Forelimb muscle (tissue), 1 donor: ENCODE results near the gene DLD. TPM values are rescaled to one million over a fixed set of nuclear protein-coding genes. Genes with fewer than 3 reads are reported as not detected.
"Not testable (repeated sequence)": the region's sequence is repeated elsewhere in the genome, so short reads cannot be mapped to it uniquely, and the experiment has no call there.

Experiments
- DNase-seq: peaks from one replicate; pipeline ENCODE4 v3.0.0-alpha.2; 2013; ENCODE audit warnings: low read depth
- polyA plus RNA-seq: library from polyadenylated mRNA; unstranded; fragments of 120-200 nt; gene quantifications from one replicate; pipeline ENCODE4 v1.2.1, GENCODE V29; 2013; ENCODE audit not compliant: insufficient read length

DLD gene
- polyA plus RNA-seq, 1 donor, result 87.0 TPM

GRCh38 chr7:107874605-107875446 lies 16.2 kb upstream of the DLD start:
- DNase-seq, result no peak

GRCh38 chr7:107876916-107877315 lies 14.1 kb upstream of the DLD start:
- DNase-seq, result no peak

GRCh38 chr7:107877731-107878382 lies 13.1 kb upstream of the DLD start:
- no peak for DNase-seq

DNA sequence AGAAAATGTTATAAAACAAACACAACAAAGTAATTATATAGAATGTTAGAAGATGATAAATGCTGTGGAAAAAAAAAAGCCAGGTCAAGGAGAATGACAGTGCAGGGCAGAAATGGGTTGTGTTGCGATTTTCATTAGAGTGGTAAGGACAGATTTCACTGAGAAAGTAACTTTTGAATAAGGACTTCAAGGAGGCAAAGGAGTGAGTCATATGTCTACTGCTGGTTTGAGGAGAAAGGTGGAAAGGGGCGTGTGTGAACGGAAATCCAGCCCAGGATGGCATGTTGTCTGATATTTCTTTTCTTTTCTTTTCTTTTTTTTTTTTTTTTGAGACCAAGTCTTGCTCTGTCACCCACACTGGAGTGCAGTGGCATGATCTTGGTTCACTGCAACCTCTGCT lies 12.3 kb upstream of the DLD start:
- no peak for DNase-seq

DNA sequence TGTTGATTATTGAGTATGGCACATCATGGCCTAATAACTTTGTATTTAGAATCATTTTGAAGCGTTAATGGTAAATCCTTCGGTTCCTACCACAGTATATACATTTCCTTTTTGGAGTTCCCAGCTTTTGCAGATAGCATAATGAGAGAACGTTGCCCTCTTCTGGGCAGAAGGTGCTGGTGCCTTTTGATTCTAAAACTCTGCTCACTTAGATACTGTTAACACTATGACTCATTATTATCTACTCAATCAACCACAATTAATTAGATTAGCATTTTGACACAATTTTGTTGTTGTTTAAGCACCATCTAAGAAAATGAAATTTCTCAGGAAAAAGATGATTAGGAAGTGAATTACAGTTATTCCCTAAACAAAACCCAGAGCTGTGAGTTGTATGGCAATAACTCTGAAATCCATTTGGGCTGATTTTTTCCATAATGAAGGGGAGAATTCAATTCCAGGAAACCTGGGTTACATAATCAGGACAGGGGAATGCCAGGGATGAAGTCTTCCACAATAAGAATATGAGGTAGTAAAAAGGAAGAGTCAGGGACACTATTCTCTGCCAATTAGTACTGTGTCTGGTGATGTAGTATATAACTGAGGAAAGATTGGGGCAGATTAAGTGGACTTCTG lies 11.5 kb upstream of the DLD start:
- DNase-seq, result no peak

GRCh38 chr7:107882766-107883165 lies 8.2 kb upstream of the DLD start:
- no peak for DNase-seq

- no peak for DNase-seq
Observed at GRCh38 chr7:107884066-107884818, 6.7 kb upstream of the DLD start.

GRCh38 chr7:107887827-107888226 lies 3.2 kb upstream of the DLD start:
- not testable (repeated sequence) for DNase-seq

DNA sequence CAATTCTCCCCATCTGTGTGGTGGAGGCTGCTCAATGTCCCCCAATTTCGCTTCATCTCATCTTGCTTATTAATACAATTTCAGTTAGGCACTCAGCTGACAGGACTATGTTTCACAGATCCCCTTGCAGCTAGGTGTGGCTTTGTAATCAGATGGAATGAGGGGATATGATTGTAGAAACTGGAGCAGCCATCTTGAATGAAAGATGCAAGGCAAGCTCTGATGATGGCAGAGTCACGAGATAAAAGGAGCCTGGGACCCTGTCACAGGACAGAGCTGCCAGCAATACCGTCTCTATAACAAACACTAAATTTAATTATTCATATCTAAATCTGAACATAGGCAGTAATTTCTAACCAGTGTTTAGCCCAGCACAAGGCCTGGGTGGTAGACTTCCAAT lies 991 bp upstream of the DLD start:
- DNase-seq, result no peak

- no peak for DNase-seq
Observed at GRCh38 chr7:107890493-107890961, 456 bp upstream of the DLD start.

DNA sequence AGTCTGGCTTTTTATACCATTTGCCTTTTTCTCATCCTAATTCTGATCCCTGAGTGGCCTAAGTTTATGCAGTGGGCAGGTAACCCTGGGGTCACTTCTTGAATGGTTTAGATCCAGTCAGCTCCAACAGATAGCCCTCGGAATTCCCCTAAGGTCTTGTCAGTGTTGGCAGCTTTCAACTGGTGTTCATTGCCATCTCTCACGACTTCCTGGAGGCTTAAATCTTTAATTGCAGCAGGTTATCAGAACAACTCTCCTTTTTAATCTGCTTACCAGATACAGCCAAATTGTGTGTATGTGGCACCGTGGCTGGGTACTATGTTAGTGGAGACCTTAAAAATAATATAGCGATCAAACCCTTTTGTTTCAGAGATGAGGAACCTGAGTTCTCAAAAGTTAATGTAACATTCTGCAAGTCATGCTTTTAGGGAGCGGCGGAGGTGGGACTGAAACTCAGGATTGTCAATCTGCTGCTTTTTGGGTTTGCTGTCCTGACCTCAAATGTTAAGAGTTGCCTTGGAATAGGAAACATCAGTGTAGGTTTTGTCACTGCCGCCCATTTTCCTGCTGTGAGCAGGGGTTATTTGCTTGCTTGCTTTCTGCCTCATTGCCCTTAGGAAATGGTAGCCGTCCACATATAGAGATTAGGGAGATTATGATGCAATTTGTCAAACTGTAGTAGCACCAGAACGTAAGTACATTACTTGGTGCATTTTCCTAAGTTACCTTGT lies 818 bp downstream of the DLD start:
- DNase-seq, result no peak

GRCh38 chr7:107892367-107892741 lies 1.4 kb downstream of the DLD start:
- DNase-seq, result not testable (repeated sequence)

DNA sequence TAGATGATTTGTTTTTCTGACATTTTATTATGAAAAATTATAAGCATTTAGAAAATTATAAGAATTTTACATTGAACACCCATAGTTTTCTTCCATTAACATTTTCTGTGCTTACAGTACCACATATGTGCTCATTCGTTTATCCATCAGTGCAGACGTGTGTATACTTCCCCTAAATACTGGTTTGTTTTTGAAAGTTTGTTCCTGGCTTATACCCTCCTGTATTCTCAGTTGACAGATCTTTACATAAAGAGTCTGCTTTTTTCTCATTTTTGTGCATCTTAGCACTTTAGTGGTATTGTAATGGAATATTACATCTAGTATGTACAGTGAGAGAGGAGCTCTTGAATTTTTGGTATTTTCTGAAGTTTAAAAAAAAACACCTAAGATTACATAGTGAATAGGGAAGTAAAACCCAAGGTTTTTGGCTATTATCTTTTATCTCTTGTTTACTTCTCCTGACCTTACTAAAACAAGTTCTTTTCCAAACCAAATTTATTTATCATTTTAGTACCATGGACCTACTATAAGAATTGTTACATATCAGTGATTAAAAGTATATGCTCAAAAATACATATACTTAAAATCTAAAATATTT lies 8.1 kb downstream of the DLD start:
- DNase-seq, result no peak

GRCh38 chr7:107900496-107901015 lies 9.6 kb downstream of the DLD start:
- DNase-seq, result no peak

GRCh38 chr7:107902381-107902780 lies 11.4 kb downstream of the DLD start:
- DNase-seq, result no peak

DNA sequence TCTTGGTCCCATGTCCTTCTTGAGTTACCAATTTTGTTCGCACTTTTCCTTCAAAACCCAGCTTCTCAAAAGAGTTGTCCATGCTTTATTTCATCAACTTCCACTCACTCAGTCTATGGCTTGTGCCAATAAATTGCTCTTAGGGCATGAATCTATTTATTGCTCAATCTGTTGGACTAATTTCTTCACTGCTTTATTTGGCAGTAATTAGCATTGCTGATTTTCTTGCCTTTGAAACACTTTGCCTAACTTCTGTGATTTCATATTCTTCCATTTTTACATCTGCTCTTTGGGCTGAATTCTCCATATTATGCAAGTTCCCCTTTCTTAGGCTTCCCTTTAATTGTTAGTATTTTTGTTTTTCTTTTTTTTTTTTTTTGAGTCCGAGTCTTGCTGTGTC lies 16.8 kb downstream of the DLD start:
- DNase-seq, result no peak

DNA sequence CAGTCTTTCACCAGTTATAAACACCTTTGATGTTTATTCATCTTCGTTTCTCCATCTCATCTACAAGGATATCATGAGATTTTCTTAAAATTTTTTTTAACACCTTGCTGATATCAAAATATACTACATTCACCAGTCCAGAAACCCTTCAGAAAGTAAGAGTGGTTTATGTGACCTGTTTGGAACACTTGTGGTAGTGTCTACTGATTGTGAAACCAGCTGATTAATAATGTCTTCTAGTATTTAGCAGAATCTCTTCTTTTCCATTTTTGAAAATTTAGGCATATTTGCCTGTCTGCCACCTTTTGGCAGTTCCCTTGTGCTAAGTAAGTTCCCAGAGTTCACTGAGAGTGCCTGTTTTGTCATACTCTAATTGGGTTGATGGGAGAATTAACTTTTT lies 18.5 kb downstream of the DLD start:
- DNase-seq, result no peak

- DNase-seq, result no peak
Observed at GRCh38 chr7:107911981-107912380, 21.0 kb downstream of the DLD start.

- no peak for DNase-seq
Observed at GRCh38 chr7:107913851-107914250, 22.9 kb downstream of the DLD start.

DNA sequence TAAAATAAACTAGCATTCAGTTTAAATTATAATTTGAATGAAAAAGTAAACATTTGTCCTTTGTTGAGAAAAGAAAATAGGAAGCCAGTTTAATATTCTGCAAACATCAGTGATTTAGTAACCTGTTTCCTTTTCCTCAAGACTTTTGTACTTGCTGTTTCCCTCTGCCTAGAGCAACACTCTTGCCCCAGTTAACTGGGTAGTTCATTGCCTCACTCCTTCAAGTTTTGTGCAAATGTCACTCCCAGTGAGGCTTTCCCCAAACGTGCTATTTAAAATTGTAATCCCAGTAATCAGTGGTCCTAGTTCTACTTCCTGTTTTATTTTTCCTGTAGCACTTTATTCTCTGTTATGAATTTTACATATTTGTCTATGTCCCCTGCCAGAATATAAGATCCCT lies 23.8 kb downstream of the DLD start:
- no peak for DNase-seq

GRCh38 chr7:107915541-107915940 lies 24.6 kb downstream of the DLD start:
- DNase-seq, result no peak
